HG03521 (cell line): Measurements from ENCODE around the gene FAAP100.

Experiments
- ATAC-seq: cut with Tn5 transposase; IDR thresholded peaks from one replicate; pipeline ENCODE4 v1.9.1; 2021; ENCODE audit warnings: mild to moderate bottlenecking, moderate library complexity; ENCODE audit not compliant: unreplicated experiment

FAAP100 gene

DNA sequence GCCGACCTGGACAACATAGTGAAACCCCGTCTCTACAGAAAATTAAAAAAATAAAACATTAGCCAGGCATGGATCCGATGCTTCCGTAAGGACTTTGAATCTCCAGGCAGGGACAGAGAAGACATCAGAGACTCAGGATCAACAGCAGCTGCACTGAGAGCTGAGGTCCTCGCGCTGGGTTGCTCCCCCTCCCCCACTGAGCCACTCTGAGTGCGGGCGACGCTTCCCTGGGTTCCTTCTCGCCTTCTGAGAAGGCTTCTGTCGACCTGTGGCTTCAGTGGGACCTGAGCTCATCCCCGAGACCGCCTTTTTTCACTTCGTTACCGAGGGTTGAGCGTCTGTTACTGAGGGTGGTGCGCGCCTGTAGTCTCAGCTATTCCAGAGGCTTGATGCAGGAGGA is 60.0 kb downstream of the FAAP100 start:
- no peak for ATAC-seq

GRCh38 chr17:81491761-81492160 is 60.4 kb downstream of the FAAP100 start:
- no peak for ATAC-seq

DNA sequence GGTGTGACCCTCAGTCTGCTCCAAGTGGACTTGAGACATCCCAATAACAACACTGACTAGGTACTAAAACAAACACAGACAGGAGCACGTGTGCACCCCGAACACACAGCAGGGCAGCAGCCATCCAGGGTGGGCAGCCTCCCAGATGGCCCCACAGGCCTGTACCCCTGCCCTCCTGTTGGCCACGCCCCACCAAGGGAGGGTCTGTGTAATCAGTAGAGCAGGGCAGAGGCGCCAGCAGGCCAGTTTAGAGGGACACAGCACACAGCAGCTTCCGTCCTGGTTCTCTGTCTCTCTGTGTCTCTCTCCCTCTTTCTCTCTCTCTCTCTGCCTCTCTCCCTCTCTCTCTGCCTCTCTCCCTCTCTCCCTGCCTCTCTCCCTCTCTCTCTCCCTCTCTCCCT is 61.0 kb downstream of the FAAP100 start:
- ATAC-seq, result no peak

- no peak for ATAC-seq
Observed at GRCh38 chr17:81489998-81490992, 61.9 kb downstream of the FAAP100 start.
